Measurements from ENCODE around the gene PTPRC. TPM values are rescaled to one million over a fixed set of nuclear protein-coding genes. Genes with fewer than 3 reads are reported as not detected.

The PTPRC gene
- total RNA-seq, 1 experiment from 2014 or later: 1.4 TPM

GRCh38 chr1:198749279-198749678 is 110.4 kb downstream of the PTPRC start:
- intact Hi-C loops (cut with micrococcal nuclease; ENCODE audit: unreplicated experiment) (no loop called here), in situ Hi-C loops (cut with HindIII; ENCODE audit: low pct_unique_long_range_greater_than_20kb, low sequenced_read_pairs) (no loop called here)
- DNase-seq (ENCODE audit: low read depth, low spot score) (no peak), ATAC-seq (no peak)
- no TSS peak for BruUV-seq (replicated peaks)
- Histone ChIP-seq H3K27me3 (ENCODE audit: control insufficient read depth, insufficient read depth, low read length) (no peaks in the 10 kb centered on the region), H3K27ac (ENCODE audit: low read length) (no peak overlapping the region), H3K36me3 (ENCODE audit: control insufficient read depth, insufficient read depth, low read length) (no peaks in the 10 kb centered on the region), H3K4me3 (ENCODE audit: low read depth in 2 of 2, low read length in 2 of 2) (no peak overlapping the region), H3K4me1 (ENCODE audit: control insufficient read depth, insufficient read depth, low read length) (no peaks in the 10 kb centered on the region), H3K9me3 (ENCODE audit: control insufficient read depth, insufficient read depth, low read depth, low read length) (no peaks in the 10 kb centered on the region)
- no peak for TF ChIP-seq TCF7L2 (IDR thresholded peaks at IDR 0.05; ENCODE audit: low read depth, low read length)
- TF ChIP-seq CTCF (IDR thresholded peaks at IDR 0.05): no peak
- TF ChIP-seq SIN3A (IDR thresholded peaks at IDR 0.05; ENCODE audit: borderline replicate concordance, insufficient read depth, low read depth, low read length): no peak
- no peak for TF ChIP-seq REST (IDR thresholded peaks at IDR 0.05; ENCODE audit: insufficient read depth in 1 of 2, low read depth in 2 of 2, low read length in 1 of 2)
- TF ChIP-seq POLR2AphosphoS5 (IDR thresholded peaks at IDR 0.05; ENCODE audit: low read depth, low read length): no peak
- ChIA-PET POLR2A (no interaction called here), CTCF (no interaction called here)

- no peaks in the 10 kb centered on the region for H3K4me1 ChIP-seq (ENCODE audit: control insufficient read depth, insufficient read depth, low read length)
- H3K4me3 ChIP-seq (ENCODE audit: low read depth in 2 of 2, low read length in 2 of 2): no peak overlapping the region
- no peak for TF ChIP-seq TCF7L2 (IDR thresholded peaks at IDR 0.05; ENCODE audit: low read depth, low read length)
- no peak for TF ChIP-seq POLR2AphosphoS5 (IDR thresholded peaks at IDR 0.05; ENCODE audit: low read depth, low read length)
- no peak for TF ChIP-seq SIN3A (IDR thresholded peaks at IDR 0.05; ENCODE audit: borderline replicate concordance, insufficient read depth, low read depth, low read length)
- TF ChIP-seq CTCF (IDR thresholded peaks at IDR 0.05): no peak
- no peak for TF ChIP-seq REST (IDR thresholded peaks at IDR 0.05; ENCODE audit: insufficient read depth in 1 of 2, low read depth in 2 of 2, low read length in 1 of 2)
- H3K27me3 ChIP-seq (ENCODE audit: control insufficient read depth, insufficient read depth, low read length): no peaks in the 10 kb centered on the region
- no peaks in the 10 kb centered on the region for H3K9me3 ChIP-seq (ENCODE audit: control insufficient read depth, insufficient read depth, low read depth, low read length)
- in situ Hi-C loops (cut with HindIII; ENCODE audit: low pct_unique_long_range_greater_than_20kb, low sequenced_read_pairs) (no loop called here), intact Hi-C loops (cut with micrococcal nuclease; ENCODE audit: unreplicated experiment) (no loop called here)
- no TSS peak for BruUV-seq (replicated peaks)
- no peak overlapping the region for H3K27ac ChIP-seq (ENCODE audit: low read length)
- POLR2A ChIA-PET: interaction anchor here (0.6 kb wide), 1 partner anchor 9 kb away, joined by 3 read pairs; no protein-coding TSS in a partner anchor
- ATAC-seq (no peak), DNase-seq (ENCODE audit: low read depth, low spot score) (no peak)
- CTCF ChIA-PET: no interaction called here
- no peaks in the 10 kb centered on the region for H3K36me3 ChIP-seq (ENCODE audit: control insufficient read depth, insufficient read depth, low read length)
Measured at GRCh38 chr1:198750081-198750480, 111.2 kb downstream of the PTPRC start.
